ENCODE results near the gene ERBB2. TPM values are rescaled to one million over a fixed set of nuclear protein-coding genes. Genes with fewer than 3 reads are reported as not detected.

Gene ERBB2
- total RNA-seq, 2 donors from 2014 or later: 72.7 to 78.5 TPM

GRCh38 chr17:39664581-39665561 lies 35.0 kb upstream of the ERBB2 start, which contains the start of gene TCAP:
TCAP (plus strand) TSS chr17:39665349; CDS start chr17:39665360, 11 bp downstream.
- intact Hi-C loops (cut with DNase I): no loop called here
- DNase-seq (peak; percentile 58), ATAC-seq (peak; percentile 37 to 39)

- DNase-seq: no peak
- peak; percentile 2 to 12 for ATAC-seq
These were observed 34.1 kb upstream of the ERBB2 start for GRCh38 chr17:39665642-39666224.

GRCh38 chr17:39666231-39666600 lies 33.6 kb upstream of the ERBB2 start:
- intact Hi-C loops (cut with DNase I): no loop called here
- DNase-seq: no peak
- peak in 1 of 2 donors; percentile 0 for ATAC-seq

More at GRCh38 chr17:39665642-39666224, 34.1 kb upstream of the ERBB2 start:
- intact Hi-C loops (cut with DNase I): no loop called here

- ATAC-seq: peak; percentile 30 to 56
- DNase-seq: peak; percentile 76
- intact Hi-C loops (cut with DNase I): no loop called here
These were observed 33.1 kb upstream of the ERBB2 start for GRCh38 chr17:39666601-39667261.

GRCh38 chr17:39667262-39667944 lies 32.5 kb upstream of the ERBB2 start:
- DNase-seq (peak; percentile 59), ATAC-seq (peak; percentile 19 to 21)
- intact Hi-C loops (cut with DNase I): no loop called here

- ATAC-seq (peak; percentile 9 to 15), DNase-seq (peak; percentile 84)
- intact Hi-C loops (cut with DNase I): no loop called here
These were observed 31.6 kb upstream of the ERBB2 start, which contains the start of gene PNMT for GRCh38 chr17:39667945-39668924. PNMT (plus strand) TSS chr17:39668453; CDS start chr17:39668476, 23 bp downstream.

- intact Hi-C loops (cut with DNase I): loop anchor here in 1 of 2 donors (5.0 kb wide), 1 partner anchor 48 kb away; no protein-coding TSS in a partner anchor
- ATAC-seq (no peak), DNase-seq (no peak)
These were observed 29.7 kb upstream of the ERBB2 start for GRCh38 chr17:39669897-39670735.

- ATAC-seq (no peak), DNase-seq (no peak)
- intact Hi-C loops (cut with DNase I): loop anchor here in 1 of 2 donors (5.0 kb wide), 1 partner anchor 48 kb away; no protein-coding TSS in a partner anchor
These were observed 29.1 kb upstream of the ERBB2 start for GRCh38 chr17:39670746-39671145.

- DNase-seq: peak; percentile 71
- intact Hi-C loops (cut with DNase I): loop anchor here in 1 of 2 donors (5.0 kb wide), 1 partner anchor 50 kb away; no protein-coding TSS in a partner anchor
These were observed 28.0 kb upstream of the ERBB2 start for GRCh38 chr17:39671651-39672521.

GRCh38 chr17:39672522-39673334 lies 27.1 kb upstream of the ERBB2 start:
- ATAC-seq: no peak
- DNase-seq: no peak
- intact Hi-C loops (cut with DNase I): loop anchor here in 1 of 2 donors (5.0 kb wide), 1 partner anchor 50 kb away; no protein-coding TSS in a partner anchor

More at GRCh38 chr17:39671651-39672521, 28.0 kb upstream of the ERBB2 start:
- peak; percentile 12 to 28 for ATAC-seq

GRCh38 chr17:39673335-39674081 lies 26.4 kb upstream of the ERBB2 start:
- intact Hi-C loops (cut with DNase I): loop anchor here in 1 of 2 donors (5.0 kb wide), 1 partner anchor 51 kb away; no protein-coding TSS in a partner anchor
- no peak for DNase-seq

GRCh38 chr17:39674179-39674578 lies 25.7 kb upstream of the ERBB2 start:
- DNase-seq (no peak), ATAC-seq (no peak)
- intact Hi-C loops (cut with DNase I): loop anchor here in 1 of 2 donors (5.0 kb wide), 1 partner anchor 52 kb away; no protein-coding TSS in a partner anchor

More at GRCh38 chr17:39673335-39674081, 26.4 kb upstream of the ERBB2 start:
- no peak for ATAC-seq

GRCh38 chr17:39674702-39675389 lies 25.0 kb upstream of the ERBB2 start:
- intact Hi-C loops (cut with DNase I): loop anchor here in 1 of 2 donors (5.0 kb wide), 1 partner anchor 53 kb away; no protein-coding TSS in a partner anchor
- peak; percentile 69 for DNase-seq
- peak; percentile 28 to 45 for ATAC-seq
